WTC11 (cell line): ENCODE results near the gene ADGRB3. TPM values are rescaled to one million over a fixed set of nuclear protein-coding genes. Genes with fewer than 3 reads are reported as not detected.
A peak's percentile ranks its signal among the peaks of the same experiment; 100 is the strongest.

Experiments
- ATAC-seq: fragments of 200-7000 bp; cut with Tn5 transposase; 2 replicates; pipeline ENCODE4 v1.10.0; 2021; ENCODE audit warnings: mild to moderate bottlenecking, moderate library complexity
- CTCF ChIA-PET: fragments of 300-600 bp; sonication (Branson Sonifier 250); formaldehyde crosslinking; loops from one replicate; lab custom pipeline; 2021; ENCODE audit warnings: antibody characterized with exemption; lab: Charles Lee
- POLR2A ChIA-PET: fragments of 350-600 bp; sonication (Branson Sonifier 250); formaldehyde crosslinking; loops from one replicate; lab custom pipeline; 2021; ENCODE audit warnings: antibody characterized with exemption; lab: Charles Lee
- DNase-seq: peaks from one replicate; pipeline ENCODE4 v3.0.0; 2021; ENCODE audit warnings: low spot score
- H3K27ac Mint-ChIP-seq: 2 replicates; pipeline ENCODE4 v1.8.0; 2021; ENCODE audit warnings: mixed read lengths
- H3K27me3 Mint-ChIP-seq: 2 replicates; pipeline ENCODE4 v1.8.0; 2021; ENCODE audit warnings: low read depth, mild to moderate bottlenecking, moderate library complexity, mixed read lengths
- H3K36me3 Mint-ChIP-seq: 2 replicates; pipeline ENCODE4 v1.8.0; 2021; ENCODE audit warnings: mixed read lengths
- H3K4me1 Mint-ChIP-seq: 2 replicates; pipeline ENCODE4 v1.8.0; 2022; ENCODE audit warnings: mixed read lengths
- H3K4me3 Mint-ChIP-seq: 2 replicates; pipeline ENCODE4 v1.8.0; 2021; ENCODE audit warnings: mild to moderate bottlenecking, moderate library complexity, mixed read lengths
- H3K9me3 Mint-ChIP-seq: 2 replicates; pipeline ENCODE4 v1.8.0; 2021; ENCODE audit warnings: mixed read lengths
- ATF1 ChIP-seq: sonication (generic); formaldehyde crosslinking; IDR thresholded peaks from 2 replicates; pipeline ENCODE4 v1.8.1; 2023; ENCODE audit warnings: mild to moderate bottlenecking, moderate library complexity, missing genetic modification reagents
- ATF2 ChIP-seq: sonication (generic); formaldehyde crosslinking; IDR thresholded peaks from 2 replicates; pipeline ENCODE4 v1.8.1; 2022; ENCODE audit warnings: low read depth, missing genetic modification reagents, borderline replicate concordance
- ATF6 ChIP-seq: sonication (generic); formaldehyde crosslinking; IDR thresholded peaks from 2 replicates; pipeline ENCODE4 v1.8.1; 2023; ENCODE audit warnings: mild to moderate bottlenecking, missing genetic modification reagents
- E2F5 ChIP-seq: sonication (generic); formaldehyde crosslinking; IDR thresholded peaks from 2 replicates; pipeline ENCODE4 v1.8.1; 2022; ENCODE audit warnings: mild to moderate bottlenecking, moderate library complexity, missing genetic modification reagents
- ELF4 ChIP-seq: sonication (generic); formaldehyde crosslinking; IDR thresholded peaks from 2 replicates; pipeline ENCODE4 v1.8.1; 2022; ENCODE audit warnings: low read depth, mild to moderate bottlenecking, moderate library complexity, missing genetic modification reagents
- ESRRA ChIP-seq: sonication (generic); formaldehyde crosslinking; IDR thresholded peaks from 2 replicates; pipeline ENCODE4 v1.8.1; 2022; ENCODE audit warnings: mild to moderate bottlenecking, missing genetic modification reagents, borderline replicate concordance
- FOXK1 ChIP-seq: sonication (generic); formaldehyde crosslinking; IDR thresholded peaks from 2 replicates; pipeline ENCODE4 v1.8.0; 2022; ENCODE audit warnings: mild to moderate bottlenecking, moderate library complexity, missing genetic modification reagents
- GRHL2 ChIP-seq: fragments of 250-450 bp; sonication (Bioruptor Pico); IDR thresholded peaks from 2 replicates; pipeline ENCODE4 v1.8.0; 2022; ENCODE audit warnings: mild to moderate bottlenecking, moderate library complexity; ENCODE audit not compliant: insufficient replicate concordance, severe bottlenecking
- GTF2I ChIP-seq: fragments of 250-450 bp; sonication (Bioruptor Pico); conservative IDR thresholded peaks from 2 replicates; pipeline ENCODE4 v1.4.0; 2021; ENCODE audit warnings: mild to moderate bottlenecking
- MYBL2 ChIP-seq: sonication (generic); formaldehyde crosslinking; IDR thresholded peaks from 2 replicates; pipeline ENCODE4 v1.8.1; 2023; ENCODE audit warnings: mild to moderate bottlenecking, moderate library complexity, missing genetic modification reagents
- NFE2L1 ChIP-seq: sonication (generic); formaldehyde crosslinking; IDR thresholded peaks from 2 replicates; pipeline ENCODE4 v1.8.1; 2023; ENCODE audit warnings: missing genetic modification reagents
- NR1H2 ChIP-seq: sonication (generic); formaldehyde crosslinking; IDR thresholded peaks from 2 replicates; pipeline ENCODE4 v1.9.0; 2021; ENCODE audit warnings: mild to moderate bottlenecking, moderate library complexity, missing genetic modification reagents
- RELA ChIP-seq: sonication (generic); formaldehyde crosslinking; IDR thresholded peaks from 2 replicates; pipeline ENCODE4 v1.8.1; 2022; ENCODE audit warnings: missing genetic modification reagents, mild to moderate bottlenecking, borderline replicate concordance
- SOX15 ChIP-seq: fragments of 250-450 bp; sonication (Bioruptor Pico); IDR thresholded peaks from 2 replicates; pipeline ENCODE4 v1.9.0; 2021; ENCODE audit warnings: mild to moderate bottlenecking
- SP1 ChIP-seq: sonication (generic); formaldehyde crosslinking; conservative IDR thresholded peaks from 2 replicates; pipeline ENCODE4 v1.8.1; 2022; ENCODE audit warnings: missing genetic modification reagents
- TEAD4 ChIP-seq: sonication (generic); formaldehyde crosslinking; IDR thresholded peaks from 2 replicates; pipeline ENCODE4 v1.8.0; 2022; ENCODE audit warnings: mild to moderate bottlenecking, missing genetic modification reagents
- ZNF121 ChIP-seq: sonication (generic); formaldehyde crosslinking; IDR thresholded peaks from 2 replicates; pipeline ENCODE4 v1.8.0; 2023; ENCODE audit warnings: missing genetic modification reagents
- ZNF219 ChIP-seq: sonication (generic); formaldehyde crosslinking; IDR thresholded peaks from 2 replicates; pipeline ENCODE4 v1.8.0; 2023; ENCODE audit warnings: missing genetic modification reagents, mild to moderate bottlenecking, borderline replicate concordance
- ZNF232 ChIP-seq: sonication (generic); formaldehyde crosslinking; IDR thresholded peaks from 2 replicates; pipeline ENCODE4 v1.8.0; 2022; ENCODE audit warnings: mild to moderate bottlenecking, missing genetic modification reagents
- ZNF317 ChIP-seq: sonication (generic); formaldehyde crosslinking; IDR thresholded peaks from 2 replicates; pipeline ENCODE4 v1.8.1; 2023; ENCODE audit warnings: low read depth, mild to moderate bottlenecking, moderate library complexity, missing genetic modification reagents, borderline replicate concordance
- ZNF416 ChIP-seq: fragments of 250-450 bp; sonication (Bioruptor Pico); IDR thresholded peaks from 2 replicates; pipeline ENCODE4 v1.9.0; 2021; ENCODE audit warnings: mild to moderate bottlenecking, inconsistent platforms
- ZNF532 ChIP-seq: fragments of 250-450 bp; sonication (Bioruptor Pico); IDR thresholded peaks from 2 replicates; pipeline ENCODE4 v1.9.0; 2021; ENCODE audit warnings: mild to moderate bottlenecking, borderline replicate concordance
- total RNA-seq: library from RNA; stranded (reverse); gene quantifications from 3 replicates; pipeline ENCODE4 v1.2.3, GENCODE V29; 2021
- TF ChIP-seq, protein P1 (sequence below): sonication (generic); formaldehyde crosslinking; IDR thresholded peaks from 2 replicates; pipeline ENCODE4 v1.8.1; 2023; ENCODE audit warnings: mild to moderate bottlenecking, missing genetic modification reagents, moderate library complexity
- TF ChIP-seq, protein P2 (sequence below): fragments of 250-450 bp; sonication (Bioruptor Pico); IDR thresholded peaks from 2 replicates; pipeline ENCODE4 v1.9.0; 2021; ENCODE audit warnings: mild to moderate bottlenecking

The ADGRB3 gene
- total RNA-seq, 1 experiment from 2014 or later = 1.9 TPM

GRCh38 chr6:69311888-69312287 lies 676.8 kb downstream of the ADGRB3 start:
- Mint-ChIP-seq H3K4me3 (no peak overlapping the region), H3K9me3 (peaks cover 11% of the 10 kb centered on the region), H3K36me3 (no peaks in the 10 kb centered on the region; the same call in 1 of the 2 replicates), H3K27me3 (no peaks in the 10 kb centered on the region), H3K27ac (no peak overlapping the region), H3K4me1 (peaks cover 8% of the 10 kb centered on the region)
- POLR2A ChIA-PET = no interaction called here
- DNase-seq (peak; percentile 13), ATAC-seq (peak; percentile 78)
- TF ChIP-seq FOXK1 (CRISPR knock-in tag) = no peak
- TF ChIP-seq ESRRA (CRISPR knock-in tag) = no peak
- TF ChIP-seq E2F5 (CRISPR knock-in tag) = no peak
- TF ChIP-seq SP1 (CRISPR knock-in tag) = no peak
- TF ChIP-seq TEAD4 (CRISPR knock-in tag) = no peak
- TF ChIP-seq MYBL2 = no peak
- TF ChIP-seq SOX15 = no peak
- no peak for TF ChIP-seq GRHL2 (CRISPR knock-in tag)
- TF ChIP-seq ELF4 (CRISPR knock-in tag) = no peak
- no peak for TF ChIP-seq ZNF121 (CRISPR knock-in tag)
- no peak for TF ChIP-seq RELA (CRISPR knock-in tag)
- TF ChIP-seq ATF2 (CRISPR knock-in tag) = no peak
- CTCF ChIA-PET = interaction anchor here (0.6 to 1.3 kb wide), 5 partner anchors 18 to 798 kb away, joined by 3 to 4 read pairs (median 3); no protein-coding TSS in a partner anchor

GRCh38 chr6:69314001-69314400 lies 678.9 kb downstream of the ADGRB3 start:
- peaks cover 8% of the 10 kb centered on the region for H3K4me1 Mint-ChIP-seq
- ATAC-seq = no peak
- TF ChIP-seq NFE2L1 (CRISPR knock-in tag) = no peak
- TF ChIP-seq ATF6 (CRISPR knock-in tag) = no peak
- TF ChIP-seq, protein P1, sequence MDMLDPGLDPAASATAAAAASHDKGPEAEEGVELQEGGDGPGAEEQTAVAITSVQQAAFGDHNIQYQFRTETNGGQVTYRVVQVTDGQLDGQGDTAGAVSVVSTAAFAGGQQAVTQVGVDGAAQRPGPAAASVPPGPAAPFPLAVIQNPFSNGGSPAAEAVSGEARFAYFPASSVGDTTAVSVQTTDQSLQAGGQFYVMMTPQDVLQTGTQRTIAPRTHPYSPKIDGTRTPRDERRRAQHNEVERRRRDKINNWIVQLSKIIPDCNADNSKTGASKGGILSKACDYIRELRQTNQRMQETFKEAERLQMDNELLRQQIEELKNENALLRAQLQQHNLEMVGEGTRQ (CRISPR knock-in tag) = no peak
- no peak for TF ChIP-seq ZNF219 (CRISPR knock-in tag)
- TF ChIP-seq ZNF232 (CRISPR knock-in tag) = no peak
- TF ChIP-seq, protein P2, sequence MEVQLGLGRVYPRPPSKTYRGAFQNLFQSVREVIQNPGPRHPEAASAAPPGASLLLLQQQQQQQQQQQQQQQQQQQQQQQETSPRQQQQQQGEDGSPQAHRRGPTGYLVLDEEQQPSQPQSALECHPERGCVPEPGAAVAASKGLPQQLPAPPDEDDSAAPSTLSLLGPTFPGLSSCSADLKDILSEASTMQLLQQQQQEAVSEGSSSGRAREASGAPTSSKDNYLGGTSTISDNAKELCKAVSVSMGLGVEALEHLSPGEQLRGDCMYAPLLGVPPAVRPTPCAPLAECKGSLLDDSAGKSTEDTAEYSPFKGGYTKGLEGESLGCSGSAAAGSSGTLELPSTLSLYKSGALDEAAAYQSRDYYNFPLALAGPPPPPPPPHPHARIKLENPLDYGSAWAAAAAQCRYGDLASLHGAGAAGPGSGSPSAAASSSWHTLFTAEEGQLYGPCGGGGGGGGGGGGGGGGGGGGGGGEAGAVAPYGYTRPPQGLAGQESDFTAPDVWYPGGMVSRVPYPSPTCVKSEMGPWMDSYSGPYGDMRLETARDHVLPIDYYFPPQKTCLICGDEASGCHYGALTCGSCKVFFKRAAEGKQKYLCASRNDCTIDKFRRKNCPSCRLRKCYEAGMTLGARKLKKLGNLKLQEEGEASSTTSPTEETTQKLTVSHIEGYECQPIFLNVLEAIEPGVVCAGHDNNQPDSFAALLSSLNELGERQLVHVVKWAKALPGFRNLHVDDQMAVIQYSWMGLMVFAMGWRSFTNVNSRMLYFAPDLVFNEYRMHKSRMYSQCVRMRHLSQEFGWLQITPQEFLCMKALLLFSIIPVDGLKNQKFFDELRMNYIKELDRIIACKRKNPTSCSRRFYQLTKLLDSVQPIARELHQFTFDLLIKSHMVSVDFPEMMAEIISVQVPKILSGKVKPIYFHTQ (CRISPR knock-in tag) = no peak
- TF ChIP-seq ZNF416 (CRISPR knock-in tag) = no peak
- no peak for TF ChIP-seq ATF1
- no peak for TF ChIP-seq SOX15
- no peak for TF ChIP-seq GTF2I
- no peak for TF ChIP-seq ZNF532 (CRISPR knock-in tag)
- TF ChIP-seq NR1H2 (CRISPR knock-in tag) = no peak
- no peak for TF ChIP-seq ESRRA (CRISPR knock-in tag)
- TF ChIP-seq ZNF317 (CRISPR knock-in tag) = no peak

More at GRCh38 chr6:69314001-69314400, 678.9 kb downstream of the ADGRB3 start:
- no peaks in the 10 kb centered on the region for H3K27me3 Mint-ChIP-seq
- no peak overlapping the region for H3K27ac Mint-ChIP-seq
- no peaks in the 10 kb centered on the region for H3K36me3 Mint-ChIP-seq
- DNase-seq = no peak
- POLR2A ChIA-PET = no interaction called here
- CTCF ChIA-PET = no interaction called here
- no peaks in the 10 kb centered on the region; the same call in 1 of the 2 replicates for H3K9me3 Mint-ChIP-seq
- H3K4me3 Mint-ChIP-seq = no peak overlapping the region
